Subcutaneous abdominal adipose tissue (tissue), 5 donors: ENCODE data around the gene PRR22.
"Not testable (repeated sequence)": the region's sequence is repeated elsewhere in the genome, so short reads cannot be mapped to it uniquely, and the experiment has no call there.

Experiments used
- H3K27ac ChIP-seq: one replicate; pipeline ENCODE4 v1.7.0; 2013; ENCODE audit warnings: low read depth, mild to moderate bottlenecking, inconsistent platforms, low read length, moderate library complexity
- H3K27me3 ChIP-seq, 5 donors: one replicate each; pipeline ENCODE4 v1.7.0; 2013; ENCODE audit warnings: low read length in 5 of 5, inconsistent platforms in 1 of 5; ENCODE audit not compliant: control insufficient read depth in 5 of 5, insufficient read depth in 4 of 5
- H3K36me3 ChIP-seq, 5 donors: one replicate each; pipeline ENCODE4 v1.7.0; 2013; ENCODE audit warnings: low read length in 5 of 5; ENCODE audit not compliant: control insufficient read depth in 5 of 5, insufficient read depth in 5 of 5
- H3K4me1 ChIP-seq, 5 donors: one replicate each; pipeline ENCODE4 v1.7.0; 2013; ENCODE audit warnings: low read length in 5 of 5, mild to moderate bottlenecking in 3 of 5, moderate library complexity in 1 of 5; ENCODE audit not compliant: control insufficient read depth in 5 of 5, insufficient read depth in 5 of 5
- H3K4me3 ChIP-seq, 5 donors: one replicate each; pipeline ENCODE4 v1.7.0; 2013; ENCODE audit warnings: low read length in 5 of 5, low read depth in 1 of 5
- H3K9ac ChIP-seq, 5 donors: one replicate each; pipeline ENCODE4 v1.7.0; 2013; ENCODE audit warnings: low read length in 5 of 5, mild to moderate bottlenecking in 4 of 5, moderate library complexity in 3 of 5
- H3K9me3 ChIP-seq, 5 donors: one replicate each; pipeline ENCODE4 v1.7.0; 2013; ENCODE audit warnings: low read length in 5 of 5; ENCODE audit not compliant: control insufficient read depth in 5 of 5
- donor health status: healthy.
- donor health status: healthy.
- donor health status: healthy.
- donor health status: healthy.
- donor health status: healthy.

Gene PRR22

GRCh38 chr19:5762608-5763217 lies 21.8 kb downstream of the PRR22 start:
- H3K9ac ChIP-seq: no peak overlapping the region
- no peak overlapping the region for H3K4me3 ChIP-seq
- no peaks in the 10 kb centered on the region for H3K4me1 ChIP-seq
- H3K9me3 ChIP-seq: peaks cover 0 to 4% (median 0%) of the 10 kb centered on the region in 5 donors
- no peak overlapping the region for H3K27ac ChIP-seq
- no peaks in the 10 kb centered on the region for H3K36me3 ChIP-seq
- peaks cover 0 to 5% (median 3%) of the 10 kb centered on the region in 5 donors for H3K27me3 ChIP-seq

- Histone ChIP-seq H3K27me3 (peaks cover 0 to 7% (median 3%) of the 10 kb centered on the region in 5 donors), H3K9ac (no peak overlapping the region), H3K9me3 (no peaks in the 10 kb centered on the region), H3K27ac (no peak overlapping the region), H3K36me3 (no peaks in the 10 kb centered on the region), H3K4me3 (no peak overlapping the region), H3K4me1 (no peaks in the 10 kb centered on the region)
These were observed 30.8 kb downstream of the PRR22 start for GRCh38 chr19:5753743-5754142.

- H3K27me3 ChIP-seq: peaks cover 0 to 7% (median 0%) of the 10 kb centered on the region in 5 donors
- H3K4me1 ChIP-seq: no peaks in the 10 kb centered on the region
- no peak overlapping the region for H3K9ac ChIP-seq
- no peak overlapping the region for H3K27ac ChIP-seq
- no peaks in the 10 kb centered on the region for H3K9me3 ChIP-seq
- no peaks in the 10 kb centered on the region for H3K36me3 ChIP-seq
- no peak overlapping the region for H3K4me3 ChIP-seq
These were observed 32.8 kb downstream of the PRR22 start for GRCh38 chr19:5751709-5752108.

- Histone ChIP-seq H3K27me3 (peaks cover 0 to 7% (median 2%) of the 10 kb centered on the region in 5 donors), H3K4me3 (no peak overlapping the region), H3K9me3 (no peaks in the 10 kb centered on the region), H3K4me1 (no peaks in the 10 kb centered on the region), H3K27ac (no peak overlapping the region), H3K9ac (no peak overlapping the region), H3K36me3 (no peaks in the 10 kb centered on the region)
These were observed 35.0 kb downstream of the PRR22 start for GRCh38 chr19:5749505-5749904.

GRCh38 chr19:5748920-5749319 lies 35.6 kb downstream of the PRR22 start:
- not testable (repeated sequence) for H3K27me3 ChIP-seq, H3K36me3 ChIP-seq, H3K27ac ChIP-seq, H3K4me1 ChIP-seq, H3K4me3 ChIP-seq, H3K9ac ChIP-seq, H3K9me3 ChIP-seq

GRCh38 chr19:5744999-5745398 lies 39.5 kb downstream of the PRR22 start:
- not testable (repeated sequence) for H3K4me1 ChIP-seq, H3K9me3 ChIP-seq, H3K27ac ChIP-seq, H3K4me3 ChIP-seq, H3K9ac ChIP-seq, H3K36me3 ChIP-seq, H3K27me3 ChIP-seq

GRCh38 chr19:5743630-5744029 lies 40.9 kb downstream of the PRR22 start:
- Histone ChIP-seq H3K27me3 (peaks cover 0 to 7% (median 2%) of the 10 kb centered on the region in 5 donors), H3K27ac (no peak overlapping the region), H3K36me3 (no peaks in the 10 kb centered on the region), H3K9ac (no peak overlapping the region), H3K4me1 (no peaks in the 10 kb centered on the region), H3K4me3 (no peak overlapping the region), H3K9me3 (no peaks in the 10 kb centered on the region)

- Histone ChIP-seq H3K4me3 (no peak overlapping the region), H3K4me1 (no peaks in the 10 kb centered on the region), H3K9ac (no peak overlapping the region), H3K27me3 (peaks cover 0 to 2% (median 2%) of the 10 kb centered on the region in 5 donors), H3K27ac (no peak overlapping the region), H3K36me3 (no peaks in the 10 kb centered on the region), H3K9me3 (no peaks in the 10 kb centered on the region)
These were observed 42.5 kb downstream of the PRR22 start for GRCh38 chr19:5742051-5742450.

GRCh38 chr19:5738423-5738822 lies 46.1 kb downstream of the PRR22 start:
- H3K4me1 ChIP-seq: no peaks in the 10 kb centered on the region
- H3K27me3 ChIP-seq: peaks cover 0 to 5% (median 0%) of the 10 kb centered on the region in 5 donors
- H3K27ac ChIP-seq: no peak overlapping the region
- H3K36me3 ChIP-seq: no peaks in the 10 kb centered on the region
- H3K9ac ChIP-seq: no peak overlapping the region
- no peaks in the 10 kb centered on the region for H3K9me3 ChIP-seq
- H3K4me3 ChIP-seq: no peak overlapping the region

- not testable (repeated sequence) for H3K27ac ChIP-seq, H3K9ac ChIP-seq, H3K4me3 ChIP-seq, H3K36me3 ChIP-seq, H3K9me3 ChIP-seq, H3K4me1 ChIP-seq, H3K27me3 ChIP-seq
These were observed 51.4 kb downstream of the PRR22 start for GRCh38 chr19:5733172-5733571.
